NT2/D1 (cell line): ENCODE results near the gene MAGI2.

Source experiments
- DNase-seq: peaks from one replicate; pipeline ENCODE4 v3.0.0-alpha.2; 2011; ENCODE audit warnings: low read depth, low spot score
- H3K27me3 ChIP-seq: 2 replicates; pipeline ENCODE4 v1.6.0; 2011; ENCODE audit warnings: mild to moderate bottlenecking; ENCODE audit not compliant: insufficient read length, insufficient read depth
- H3K36me3 ChIP-seq: 2 replicates; pipeline ENCODE4 v1.6.1; 2011; ENCODE audit warnings: mild to moderate bottlenecking, low read length, mixed read lengths; ENCODE audit not compliant: insufficient read depth, insufficient read length
- H3K4me1 ChIP-seq: 2 replicates; pipeline ENCODE4 v1.5.1; 2011; ENCODE audit not compliant: insufficient read depth, insufficient read length
- H3K4me3 ChIP-seq: 2 replicates; pipeline ENCODE4 v1.5.1; 2011; ENCODE audit warnings: low read depth; ENCODE audit not compliant: insufficient read length
- H3K9ac ChIP-seq: 2 replicates; pipeline ENCODE4 v1.6.0; 2011; ENCODE audit warnings: low read depth; ENCODE audit not compliant: insufficient read length
- H3K9me3 ChIP-seq: 2 replicates; pipeline ENCODE4 v1.5.1; 2011; ENCODE audit warnings: mild to moderate bottlenecking, low read length; ENCODE audit not compliant: insufficient read depth
- SUZ12 ChIP-seq: IDR thresholded peaks from 2 replicates; pipeline ENCODE4 v1.6.1; 2011; ENCODE audit not compliant: insufficient read length, insufficient read depth; ENCODE audit errors: extremely low read depth
- YY1 ChIP-seq: IDR thresholded peaks from 2 replicates; pipeline ENCODE4 v1.6.1; 2011; ENCODE audit not compliant: insufficient read length, insufficient read depth
- ZNF274 ChIP-seq: IDR thresholded peaks from 2 replicates; pipeline ENCODE4 v1.6.1; 2011; ENCODE audit warnings: mild to moderate bottlenecking, low read depth, low read length

Gene MAGI2

GRCh38 chr7:79118143-79118542, 335.3 kb downstream of the MAGI2 start:
- H3K9ac ChIP-seq, result no peak overlapping the region
- H3K27me3 ChIP-seq, result no peaks in the 10 kb centered on the region
- H3K9me3 ChIP-seq, result no peaks in the 10 kb centered on the region
- no peak overlapping the region for H3K4me3 ChIP-seq
- DNase-seq, result no peak
- no peaks in the 10 kb centered on the region for H3K36me3 ChIP-seq
- no peaks in the 10 kb centered on the region for H3K4me1 ChIP-seq
- TF ChIP-seq ZNF274 (no peak), YY1 (no peak), SUZ12 (no peak)

DNA sequence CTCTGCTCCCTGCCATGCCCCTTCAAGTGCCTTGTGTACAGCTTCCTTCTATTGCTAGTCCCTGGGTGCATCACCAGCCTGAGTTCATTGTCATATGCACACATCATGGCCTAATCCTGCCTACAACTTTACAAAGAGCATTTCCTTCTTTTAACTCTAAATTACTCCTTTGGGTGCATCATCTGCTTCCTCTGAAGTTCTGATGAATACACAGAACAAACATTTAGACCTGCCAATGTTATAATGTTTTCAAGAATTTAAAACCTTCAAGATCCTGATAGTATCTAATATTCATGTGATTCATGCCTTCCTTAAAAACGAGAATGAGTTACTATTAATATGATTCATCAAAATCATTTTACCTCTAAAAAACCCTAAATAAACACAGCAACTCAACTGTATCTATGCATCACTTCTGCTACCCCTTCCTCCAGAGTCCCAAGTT, 357.1 kb downstream of the MAGI2 start:
- Histone ChIP-seq H3K9me3 (no peaks in the 10 kb centered on the region), H3K36me3 (no peaks in the 10 kb centered on the region), H3K4me1 (no peaks in the 10 kb centered on the region), H3K27me3 (no peaks in the 10 kb centered on the region), H3K4me3 (no peak overlapping the region), H3K9ac (no peak overlapping the region)
- DNase-seq, result no peak
- no peak for TF ChIP-seq YY1

GRCh38 chr7:79093421-79093820, 360.0 kb downstream of the MAGI2 start:
- H3K9me3 ChIP-seq, result no peaks in the 10 kb centered on the region
- no peaks in the 10 kb centered on the region for H3K4me1 ChIP-seq
- DNase-seq, result no peak
- H3K27me3 ChIP-seq, result no peaks in the 10 kb centered on the region
- TF ChIP-seq YY1 (no peak), ZNF274 (no peak), SUZ12 (no peak)
- H3K9ac ChIP-seq, result no peak overlapping the region
- no peaks in the 10 kb centered on the region for H3K36me3 ChIP-seq
- H3K4me3 ChIP-seq, result no peak overlapping the region

DNA sequence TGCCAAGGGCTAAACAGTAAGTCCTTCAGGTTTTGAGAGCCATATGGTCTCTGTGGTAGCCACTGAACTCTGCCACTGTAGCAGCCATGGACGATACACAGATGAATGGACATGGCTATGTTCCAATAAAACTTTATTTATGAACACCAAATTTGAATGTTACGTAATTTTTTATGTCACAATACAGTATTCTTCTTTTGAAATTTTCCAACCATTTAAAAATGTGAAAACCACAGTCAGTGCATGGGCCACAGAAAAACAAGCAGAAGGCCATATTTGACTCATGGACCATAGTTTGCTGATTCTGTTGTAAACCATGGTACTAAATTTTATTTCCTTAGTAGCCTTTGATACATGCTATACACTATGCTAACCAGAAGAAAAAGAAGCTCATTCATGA, 361.8 kb downstream of the MAGI2 start:
- TF ChIP-seq ZNF274 (no peak), YY1 (no peak), SUZ12 (no peak)
- Histone ChIP-seq H3K36me3 (no peaks in the 10 kb centered on the region), H3K9me3 (no peaks in the 10 kb centered on the region), H3K4me1 (no peaks in the 10 kb centered on the region), H3K27me3 (no peaks in the 10 kb centered on the region), H3K4me3 (no peak overlapping the region), H3K9ac (no peak overlapping the region)
- no peak for DNase-seq

- Histone ChIP-seq H3K27me3 (no peaks in the 10 kb centered on the region), H3K9me3 (no peaks in the 10 kb centered on the region), H3K36me3 (no peaks in the 10 kb centered on the region), H3K9ac (no peak overlapping the region), H3K4me1 (no peaks in the 10 kb centered on the region), H3K4me3 (no peak overlapping the region)
- TF ChIP-seq SUZ12 (no peak), ZNF274 (no peak), YY1 (no peak)
- DNase-seq, result no peak
Observed at GRCh38 chr7:79091011-79091410, 362.5 kb downstream of the MAGI2 start.

GRCh38 chr7:79090543-79090942, 362.9 kb downstream of the MAGI2 start:
- Histone ChIP-seq H3K9me3 (no peaks in the 10 kb centered on the region), H3K9ac (no peak overlapping the region), H3K4me3 (no peak overlapping the region), H3K27me3 (no peaks in the 10 kb centered on the region), H3K4me1 (no peaks in the 10 kb centered on the region), H3K36me3 (no peaks in the 10 kb centered on the region)
- DNase-seq, result no peak
- no peak for TF ChIP-seq ZNF274
- no peak for TF ChIP-seq SUZ12
- no peak for TF ChIP-seq YY1

- no peak overlapping the region for H3K4me3 ChIP-seq
- no peak for DNase-seq
- H3K36me3 ChIP-seq, result no peaks in the 10 kb centered on the region
- H3K9me3 ChIP-seq, result no peaks in the 10 kb centered on the region
- H3K27me3 ChIP-seq, result no peaks in the 10 kb centered on the region
- no peaks in the 10 kb centered on the region for H3K4me1 ChIP-seq
- no peak for TF ChIP-seq ZNF274
- no peak for TF ChIP-seq YY1
- no peak for TF ChIP-seq SUZ12
- H3K9ac ChIP-seq, result no peak overlapping the region
Observed at GRCh38 chr7:79084423-79084822, 369.0 kb downstream of the MAGI2 start.
